Right ventricle myocardium inferior (tissue), 1 donor: ENCODE measurements around the gene DNLZ. TPM values are rescaled to one million over a fixed set of nuclear protein-coding genes. Genes with fewer than 3 reads are reported as not detected.
A peak's percentile ranks its signal among the peaks of the same experiment; 100 is the strongest.

Source experiments
- ATAC-seq: fragments of 200-7000 bp; cut with Tn5 transposase; one replicate; pipeline ENCODE4 v1.9.1; 2020; ENCODE audit warnings: mild to moderate bottlenecking, moderate library complexity
- DNase-seq: peaks from one replicate; pipeline ENCODE4 v3.0.0; 2021; ENCODE audit errors: missing footprints
- intact Hi-C: fragments of 100-400 bp; cut with DNase I; formaldehyde crosslinking; loops from one replicate; pipeline ENCODE4 v1.11.0; 2022
- total RNA-seq: library from RNA; stranded (reverse); fragmentation: NEBNext Ultra II Directional; extraction: Animal tissue kit (Norgen Biotek cat#: 25700); gene quantifications from one replicate; pipeline ENCODE4 v1.2.1, GENCODE V29; 2021
- donor health status: DM: no; HTN: yes; CAD: no; lungs with severe emphysema.

DNLZ gene
- total RNA-seq, 1 donor from 2014 or later = 40.6 TPM

DNA sequence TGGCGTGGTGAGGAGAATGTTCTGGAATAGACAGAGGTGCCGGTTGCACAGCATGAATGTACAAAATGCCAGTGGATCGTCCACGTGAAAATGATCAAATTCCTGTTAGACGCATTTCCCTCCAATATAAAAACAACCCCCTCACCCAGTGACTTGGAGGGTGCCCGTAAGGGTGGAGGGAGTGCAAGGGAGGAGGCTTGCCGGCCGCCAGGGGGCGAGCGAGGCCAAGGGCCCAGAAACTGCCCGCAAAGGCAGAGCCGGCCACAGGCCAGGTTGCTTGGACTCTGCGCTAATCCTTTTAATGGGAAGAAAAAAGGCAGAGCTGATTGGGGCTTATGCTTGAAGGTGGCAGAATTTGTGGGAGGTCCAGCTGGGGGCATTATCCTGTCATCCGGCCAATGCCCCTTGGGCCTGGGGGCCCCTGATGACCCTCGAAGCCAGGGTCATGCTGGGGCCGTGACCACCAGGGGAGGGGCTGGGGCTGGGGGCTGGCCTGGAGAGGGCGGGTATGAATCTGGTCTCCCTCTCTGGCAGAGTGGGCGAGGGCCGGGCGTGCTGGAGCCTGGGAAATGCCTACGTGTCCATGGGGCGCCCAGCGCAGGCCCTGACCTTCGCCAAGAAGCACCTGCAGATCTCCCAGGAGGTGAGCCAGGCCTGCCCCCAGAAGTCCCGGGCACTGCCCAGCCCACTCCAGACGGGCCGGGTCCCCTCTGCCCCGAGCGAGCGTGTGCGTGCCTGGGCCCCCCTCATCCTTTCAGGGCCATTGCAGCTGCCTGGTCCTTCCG is 24.2 kb downstream of the DNLZ start:
- DNase-seq = peak; percentile 90
- intact Hi-C loops = loop anchor here (1.0 kb wide), 2 partner anchors 24 to 61 kb away; partner anchors contain the start of genes DNLZ and SNAPC4
- no peak for ATAC-seq

DNA sequence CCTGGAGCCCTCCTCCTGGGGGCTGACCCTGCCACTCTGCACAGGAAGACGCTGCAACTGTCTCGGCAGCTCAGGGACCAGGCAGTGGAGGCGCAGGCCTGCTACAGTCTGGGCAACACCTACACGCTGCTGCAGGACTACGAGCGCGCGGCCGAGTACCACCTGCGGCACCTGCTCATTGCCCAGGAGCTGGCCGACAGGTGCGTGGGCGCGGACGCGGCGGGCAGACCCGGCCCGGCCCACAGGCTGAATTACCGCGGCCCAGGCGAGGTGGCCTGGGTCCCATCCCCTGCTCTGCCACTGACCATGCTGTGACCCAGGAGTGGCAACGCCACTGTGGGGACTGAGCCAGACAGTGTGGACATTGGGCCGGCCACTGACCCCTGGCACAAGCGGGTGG is 25.0 kb downstream of the DNLZ start:
- intact Hi-C loops = no loop called here
- DNase-seq (no peak), ATAC-seq (no peak)

DNA sequence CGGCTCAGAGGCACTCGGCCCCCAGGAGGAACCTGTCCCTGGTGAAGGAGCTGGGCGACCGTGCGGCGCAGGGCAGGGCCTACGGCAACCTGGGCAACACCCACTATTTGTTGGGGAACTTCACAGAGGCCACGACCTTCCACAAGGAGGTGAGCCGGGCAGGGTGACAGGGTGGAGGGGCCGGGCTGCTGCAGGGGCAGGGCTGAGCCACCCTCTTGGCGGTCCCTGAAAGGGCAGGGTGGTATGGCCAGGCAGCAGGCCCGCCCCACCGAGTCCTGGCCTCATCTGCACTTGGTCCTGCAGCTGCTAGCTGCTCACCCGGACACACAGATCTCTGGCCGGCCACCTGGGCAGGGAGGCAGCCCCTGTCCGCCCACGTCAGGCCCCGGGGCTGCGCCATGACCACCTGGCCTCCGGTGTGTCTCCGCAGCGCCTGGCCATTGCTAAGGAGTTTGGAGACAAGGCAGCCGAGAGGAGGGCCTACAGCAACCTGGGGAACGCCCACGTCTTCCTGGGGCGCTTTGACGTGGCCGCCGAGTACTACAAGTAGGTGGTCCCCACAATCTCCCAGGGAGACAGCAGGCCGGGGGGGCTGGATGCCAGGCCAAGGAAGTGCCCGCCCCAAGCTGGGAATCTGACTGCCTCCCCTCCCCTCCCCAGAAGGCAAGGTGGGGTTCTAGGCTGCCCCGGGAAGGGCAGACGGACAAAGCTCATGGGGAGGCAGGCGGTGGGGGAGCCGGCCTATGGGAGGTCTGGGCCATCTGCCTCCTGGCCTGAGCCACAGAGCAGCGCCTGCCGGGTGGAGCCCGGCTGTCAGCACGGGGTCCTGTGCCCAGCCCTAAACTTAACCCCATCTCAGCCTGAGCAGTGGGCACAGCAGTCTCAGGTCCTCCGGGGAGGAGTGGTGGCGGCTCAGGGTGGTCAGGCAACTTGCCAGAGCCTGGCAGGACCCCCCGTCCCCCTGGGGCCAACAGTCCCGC is 25.8 kb downstream of the DNLZ start:
- intact Hi-C loops = no loop called here
- ATAC-seq (no peak), DNase-seq (no peak)

GRCh38 chr9:136336881-136337280 is 26.7 kb downstream of the DNLZ start:
- ATAC-seq = no peak
- intact Hi-C loops = no loop called here
- DNase-seq = no peak

- intact Hi-C loops = no loop called here
- ATAC-seq = peak; percentile 26
- no peak for DNase-seq
These were observed 27.2 kb downstream of the DNLZ start for GRCh38 chr9:136336156-136336870.

DNA sequence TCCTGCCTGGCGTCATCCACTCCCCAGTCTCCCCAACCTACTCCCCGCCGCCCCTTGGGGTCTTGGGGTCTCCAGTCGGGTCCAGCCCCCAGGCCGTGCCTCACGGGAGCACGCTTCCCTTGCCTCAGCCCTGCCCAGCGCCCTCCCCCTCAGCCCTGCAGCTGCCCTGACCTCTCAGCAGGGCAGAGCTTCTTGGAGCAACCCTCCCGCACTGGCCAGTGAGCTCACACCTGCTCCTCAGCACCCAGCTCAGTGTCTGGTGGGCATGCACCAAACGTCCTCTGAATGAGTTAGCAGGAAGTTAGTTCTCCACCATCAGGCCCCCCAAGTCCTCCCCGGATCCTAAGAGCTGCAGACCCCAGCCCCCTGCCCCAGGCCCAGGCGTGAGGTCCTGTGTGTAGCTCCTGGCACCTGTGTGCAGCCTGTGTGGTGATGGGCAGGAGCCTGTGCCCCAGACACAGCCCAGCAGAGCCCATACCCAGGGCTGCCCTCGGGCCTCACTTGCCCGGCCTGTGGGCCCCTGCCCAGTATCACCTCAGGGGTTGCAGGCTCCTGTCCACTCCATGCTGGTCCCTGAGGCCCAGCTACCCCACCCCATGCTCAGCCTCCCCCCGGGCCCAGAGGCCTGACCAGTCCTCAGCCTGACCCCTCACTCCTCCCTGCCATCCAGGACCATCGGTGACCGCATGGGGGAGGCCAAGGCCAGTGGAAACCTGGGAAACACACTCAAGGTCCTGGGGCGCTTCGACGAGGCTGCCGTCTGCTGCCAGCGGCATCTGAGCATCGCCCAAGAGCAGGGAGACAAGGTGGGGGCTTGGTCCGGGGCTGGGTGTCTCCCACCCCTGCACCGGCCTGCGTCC is 28.0 kb downstream of the DNLZ start:
- intact Hi-C loops = no loop called here
- ATAC-seq (peak; percentile 2), DNase-seq (no peak)

DNA sequence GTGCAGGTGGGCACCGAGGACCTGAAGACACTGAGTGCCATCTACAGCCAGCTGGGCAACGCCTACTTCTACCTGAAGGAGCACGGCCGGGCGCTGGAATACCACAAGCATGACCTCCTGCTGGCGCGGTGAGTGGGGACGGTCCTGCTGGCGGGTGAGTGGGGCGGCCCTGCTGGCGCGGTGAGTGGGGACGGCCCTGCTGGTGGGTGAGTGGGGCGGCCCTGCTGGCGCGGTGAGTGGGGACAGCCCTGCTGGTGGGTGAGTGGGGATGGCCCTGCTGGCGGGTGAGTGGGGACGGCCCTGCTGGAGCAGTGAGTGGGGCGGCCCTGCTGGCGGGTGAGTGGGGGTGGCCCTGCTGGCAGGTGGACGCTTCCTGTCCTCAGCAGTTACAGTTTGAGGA is 29.0 kb downstream of the DNLZ start:
- ATAC-seq (no peak), DNase-seq (no peak)
- intact Hi-C loops = no loop called here

GRCh38 chr9:136333486-136333885 is 30.1 kb downstream of the DNLZ start:
- ATAC-seq = no peak
- no peak for DNase-seq
- intact Hi-C loops = no loop called here

GRCh38 chr9:136333045-136333444 is 30.5 kb downstream of the DNLZ start:
- intact Hi-C loops = no loop called here
- DNase-seq (no peak), ATAC-seq (no peak)

DNA sequence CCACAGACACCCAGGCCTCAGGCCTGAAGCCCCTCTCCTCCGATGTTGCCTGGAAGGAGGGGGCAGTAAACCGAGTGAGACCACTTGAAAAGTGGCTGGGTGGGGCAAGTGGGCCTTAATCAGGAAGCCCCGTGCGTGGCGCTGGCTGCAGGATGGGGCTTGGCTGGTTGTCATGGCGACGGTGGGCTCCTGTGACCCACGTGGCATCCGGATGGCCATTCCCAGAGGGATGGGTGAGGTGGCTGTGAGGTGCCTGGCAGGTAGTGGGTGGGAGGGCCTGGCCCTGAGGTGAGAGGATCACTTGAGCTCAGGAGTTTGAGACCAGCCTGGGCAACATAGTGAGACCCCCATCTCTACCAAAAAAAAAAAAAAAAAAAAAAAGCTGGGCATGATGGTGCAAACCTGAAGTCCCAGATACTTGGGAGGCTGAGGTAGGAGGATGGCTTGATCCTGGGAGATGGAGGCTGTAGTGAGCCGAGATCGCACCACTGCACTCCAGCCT is 31.0 kb downstream of the DNLZ start:
- ATAC-seq (no peak), DNase-seq (no peak)
- intact Hi-C loops = no loop called here

DNA sequence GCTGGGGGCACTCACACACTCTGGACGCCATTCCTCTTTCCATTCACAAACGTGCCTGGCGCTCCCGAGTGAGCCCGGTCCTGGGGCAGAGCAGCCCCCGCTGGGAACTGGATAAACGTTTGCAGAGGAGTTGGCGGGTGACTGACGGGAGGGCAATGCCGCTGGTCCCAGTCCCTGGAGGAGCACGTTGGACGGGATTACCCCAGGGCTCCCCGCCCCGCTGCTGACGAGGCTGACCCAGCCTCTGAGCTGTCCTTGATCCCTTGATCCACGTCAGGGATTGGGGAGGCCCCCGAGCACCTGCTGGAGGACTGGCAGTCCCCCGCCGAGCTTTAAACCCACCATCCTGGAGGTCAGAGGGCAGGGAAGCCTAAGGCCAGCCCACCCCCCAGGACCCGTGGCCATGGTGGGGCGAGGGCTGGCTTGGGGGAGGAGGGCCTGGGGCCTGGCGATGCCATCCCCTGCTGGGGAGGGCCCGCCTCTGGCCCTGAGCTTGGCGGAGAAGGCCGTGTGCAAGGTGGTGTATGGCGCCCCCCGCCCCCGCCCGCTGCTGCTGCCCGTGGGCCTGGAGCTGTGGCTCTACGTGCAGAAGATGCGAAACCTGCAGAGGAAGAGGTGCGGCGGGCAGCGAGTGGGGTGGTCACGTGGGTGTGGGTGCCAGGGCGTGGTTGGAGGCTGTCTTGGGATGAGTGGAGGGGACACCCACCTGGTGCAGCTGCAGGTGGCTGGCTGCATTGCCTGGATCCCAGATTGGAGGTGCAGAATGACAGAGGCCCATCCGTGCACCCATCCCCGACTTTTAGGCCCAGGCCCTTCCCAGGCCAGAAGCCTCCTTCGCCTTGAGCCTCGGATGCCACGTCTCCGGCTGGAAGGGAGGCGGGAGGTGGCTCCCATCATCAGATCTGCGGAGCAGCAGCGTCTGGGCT is 31.7 kb downstream of the DNLZ start:
- no peak for DNase-seq
- intact Hi-C loops = no loop called here
- ATAC-seq = no peak

- intact Hi-C loops = no loop called here
- no peak for ATAC-seq
- DNase-seq = no peak
These were observed 32.5 kb downstream of the DNLZ start for GRCh38 chr9:136331030-136331429.

GRCh38 chr9:136330406-136330990 is 33.0 kb downstream of the DNLZ start:
- no peak for DNase-seq
- intact Hi-C loops = no loop called here
- no peak for ATAC-seq

DNA sequence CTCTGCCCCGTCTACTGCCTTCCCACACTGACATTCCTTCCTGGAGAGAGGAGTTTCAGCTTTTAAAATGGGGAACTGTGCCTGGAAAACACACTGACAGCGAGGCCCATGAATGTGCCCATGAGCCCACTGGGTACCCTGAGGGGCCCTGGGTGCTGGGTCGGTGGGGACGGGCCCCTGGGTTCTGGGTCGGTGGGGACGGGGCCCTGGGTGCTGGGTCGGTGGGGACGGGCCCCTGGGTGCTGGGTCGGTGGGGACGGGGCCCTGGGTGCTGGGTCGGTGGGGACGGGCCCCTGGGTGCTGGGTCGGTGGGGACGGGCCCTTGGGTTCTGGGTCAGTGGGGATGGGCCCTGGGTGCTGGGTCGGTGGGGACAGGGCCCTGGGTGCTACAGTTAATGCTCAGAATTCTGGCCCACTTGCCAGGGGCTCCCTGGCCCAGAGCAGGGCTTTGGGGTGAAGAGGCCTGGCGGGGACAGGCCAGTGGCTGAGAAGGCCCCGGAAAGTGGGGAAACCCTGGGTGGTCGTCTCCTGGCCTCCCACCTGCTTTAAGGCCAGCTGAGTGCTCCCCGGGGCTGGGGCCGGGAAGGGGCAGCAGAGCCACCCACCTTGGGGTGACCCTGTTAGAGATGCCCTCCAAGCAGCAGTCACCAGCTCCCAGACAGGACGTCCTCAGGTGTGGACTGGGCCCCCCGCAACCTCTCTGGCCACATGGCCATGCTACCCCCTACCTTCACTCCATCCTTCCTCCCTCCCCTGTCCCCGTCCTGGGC is 33.7 kb downstream of the DNLZ start:
- no peak for ATAC-seq
- DNase-seq = no peak
- intact Hi-C loops = no loop called here

- intact Hi-C loops = no loop called here
- DNase-seq = no peak
- ATAC-seq = no peak
These were observed 34.3 kb downstream of the DNLZ start for GRCh38 chr9:136329211-136329627.

GRCh38 chr9:136328622-136329041 is 34.9 kb downstream of the DNLZ start:
- DNase-seq (no peak), ATAC-seq (peak; percentile 42)
- intact Hi-C loops = no loop called here
